Neural progenitor cell (in vitro differentiated cells): ENCODE results near the gene KLRC2.

ENCODE experiments used
- EZH2 ChIP-seq: fragments of 200-600 bp; sonication (generic); IDR thresholded peaks from 2 replicates; pipeline ENCODE4 v1.6.1; 2017; ENCODE audit warnings: antibody characterized with exemption, mild to moderate bottlenecking, moderate library complexity
- TF ChIP-seq, protein P1 (sequence below): fragments of 200-600 bp; sonication (generic); IDR thresholded peaks from 2 replicates; pipeline ENCODE4 v1.5.1; 2017; ENCODE audit warnings: antibody characterized with exemption, mild to moderate bottlenecking

DNA sequence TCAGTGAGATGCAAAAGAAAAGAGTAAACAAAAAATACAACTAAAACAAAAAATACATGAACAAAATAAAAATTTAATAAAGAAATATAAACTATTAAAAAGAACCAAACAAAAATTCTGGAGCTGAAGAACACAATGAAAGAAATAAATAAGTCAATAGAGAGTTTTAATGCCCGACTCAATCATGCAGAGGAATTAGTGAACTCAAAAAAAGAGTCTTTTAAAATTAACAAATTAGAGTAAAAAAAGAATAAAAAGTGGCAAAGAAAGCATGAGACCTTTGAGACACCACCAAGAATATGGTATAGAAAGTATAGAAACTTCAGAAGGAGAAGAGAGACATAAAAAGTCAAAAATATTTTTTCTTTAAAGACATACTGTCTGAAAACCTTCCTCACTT lies 20.0 kb upstream of the KLRC2 start:
- TF ChIP-seq, protein P1, sequence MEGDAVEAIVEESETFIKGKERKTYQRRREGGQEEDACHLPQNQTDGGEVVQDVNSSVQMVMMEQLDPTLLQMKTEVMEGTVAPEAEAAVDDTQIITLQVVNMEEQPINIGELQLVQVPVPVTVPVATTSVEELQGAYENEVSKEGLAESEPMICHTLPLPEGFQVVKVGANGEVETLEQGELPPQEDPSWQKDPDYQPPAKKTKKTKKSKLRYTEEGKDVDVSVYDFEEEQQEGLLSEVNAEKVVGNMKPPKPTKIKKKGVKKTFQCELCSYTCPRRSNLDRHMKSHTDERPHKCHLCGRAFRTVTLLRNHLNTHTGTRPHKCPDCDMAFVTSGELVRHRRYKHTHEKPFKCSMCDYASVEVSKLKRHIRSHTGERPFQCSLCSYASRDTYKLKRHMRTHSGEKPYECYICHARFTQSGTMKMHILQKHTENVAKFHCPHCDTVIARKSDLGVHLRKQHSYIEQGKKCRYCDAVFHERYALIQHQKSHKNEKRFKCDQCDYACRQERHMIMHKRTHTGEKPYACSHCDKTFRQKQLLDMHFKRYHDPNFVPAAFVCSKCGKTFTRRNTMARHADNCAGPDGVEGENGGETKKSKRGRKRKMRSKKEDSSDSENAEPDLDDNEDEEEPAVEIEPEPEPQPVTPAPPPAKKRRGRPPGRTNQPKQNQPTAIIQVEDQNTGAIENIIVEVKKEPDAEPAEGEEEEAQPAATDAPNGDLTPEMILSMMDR: no peak
- TF ChIP-seq EZH2: no peak
